Colonic mucosa (tissue), 4 donors: ENCODE measurements around the gene CORO2A. TPM values are rescaled to one million over a fixed set of nuclear protein-coding genes. Genes with fewer than 3 reads are reported as not detected.

Experiments
- DNase-seq: peaks from one replicate; pipeline ENCODE4 v3.0.0-alpha.2; 2020
- H3K27ac ChIP-seq: fragments of 200-600 bp; one replicate; pipeline ENCODE4 v1.8.0; 2021
- H3K27me3 ChIP-seq: fragments of 200-600 bp; one replicate; pipeline ENCODE4 v1.8.0; 2021
- H3K36me3 ChIP-seq: fragments of 200-600 bp; one replicate; pipeline ENCODE4 v1.8.0; 2021
- H3K4me1 ChIP-seq: fragments of 200-600 bp; one replicate; pipeline ENCODE4 v1.8.0; 2021; ENCODE audit warnings: mild to moderate bottlenecking
- H3K4me3 ChIP-seq: fragments of 200-600 bp; one replicate; pipeline ENCODE4 v1.8.0; 2021
- H3K9ac ChIP-seq, 2 donors: one replicate each; pipeline ENCODE4 v1.7.0; 2013; ENCODE audit warnings: control low read depth in 2 of 2, low read depth in 2 of 2, low read length in 2 of 2
- H3K9me3 ChIP-seq: fragments of 200-600 bp; one replicate; pipeline ENCODE4 v1.8.0; 2021
- intact Hi-C: fragments of 100-400 bp; cut with DNase I; formaldehyde crosslinking; loops from one replicate; pipeline ENCODE4 v1.14.1; 2022
- total RNA-seq, 2 donors: library from RNA; stranded (reverse); fragmentation: NEBNext Ultra II Directional in 1 of 2; extraction: Animal tissue kit (Norgen Biotek cat#: 25700) in 1 of 2; gene quantifications; one replicate each; pipeline ENCODE4 v1.2.1, GENCODE V29; 2021
- TF ChIP-seq, protein P1 (sequence below): fragments of 200-600 bp; IDR thresholded peaks from one replicate; pipeline ENCODE4 v1.8.0; 2022; ENCODE audit warnings: antibody characterized with exemption, mild to moderate bottlenecking
- donor health status: healthy.
- donor health status: DM: no; HTN: no; CAD: no.
- donor health status: DM: no; HTN: no; CAD: no.

The CORO2A gene
- total RNA-seq, 2 donors from 2014 or later: 53.8 to 68.1 TPM

DNA sequence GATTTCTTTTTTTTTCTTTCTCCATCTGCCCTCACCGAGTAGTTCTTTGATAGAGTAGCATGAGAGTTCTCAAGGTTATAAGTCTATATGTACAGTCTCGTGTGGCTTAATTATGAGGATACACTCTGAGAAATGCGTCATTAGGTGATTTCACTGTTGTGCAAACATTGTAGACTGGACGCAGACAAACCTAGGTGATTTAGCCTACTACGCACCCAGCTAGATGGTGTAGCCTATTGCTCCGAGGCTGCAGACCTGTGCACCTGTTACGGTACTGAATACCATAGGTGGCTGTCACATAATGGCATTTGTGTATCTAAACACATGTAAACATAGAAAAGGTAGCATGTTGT, 26.9 kb upstream of the CORO2A start:
- Histone ChIP-seq H3K4me3 (no peak overlapping the region), H3K27ac (no peak overlapping the region), H3K36me3 (peaks cover 4% of the 10 kb centered on the region), H3K9ac (no peak overlapping the region), H3K27me3 (no peaks in the 10 kb centered on the region), H3K4me1 (no peaks in the 10 kb centered on the region), H3K9me3 (no peaks in the 10 kb centered on the region)
- DNase-seq: no peak
- intact Hi-C loops: no loop called here
- TF ChIP-seq, protein P1, sequence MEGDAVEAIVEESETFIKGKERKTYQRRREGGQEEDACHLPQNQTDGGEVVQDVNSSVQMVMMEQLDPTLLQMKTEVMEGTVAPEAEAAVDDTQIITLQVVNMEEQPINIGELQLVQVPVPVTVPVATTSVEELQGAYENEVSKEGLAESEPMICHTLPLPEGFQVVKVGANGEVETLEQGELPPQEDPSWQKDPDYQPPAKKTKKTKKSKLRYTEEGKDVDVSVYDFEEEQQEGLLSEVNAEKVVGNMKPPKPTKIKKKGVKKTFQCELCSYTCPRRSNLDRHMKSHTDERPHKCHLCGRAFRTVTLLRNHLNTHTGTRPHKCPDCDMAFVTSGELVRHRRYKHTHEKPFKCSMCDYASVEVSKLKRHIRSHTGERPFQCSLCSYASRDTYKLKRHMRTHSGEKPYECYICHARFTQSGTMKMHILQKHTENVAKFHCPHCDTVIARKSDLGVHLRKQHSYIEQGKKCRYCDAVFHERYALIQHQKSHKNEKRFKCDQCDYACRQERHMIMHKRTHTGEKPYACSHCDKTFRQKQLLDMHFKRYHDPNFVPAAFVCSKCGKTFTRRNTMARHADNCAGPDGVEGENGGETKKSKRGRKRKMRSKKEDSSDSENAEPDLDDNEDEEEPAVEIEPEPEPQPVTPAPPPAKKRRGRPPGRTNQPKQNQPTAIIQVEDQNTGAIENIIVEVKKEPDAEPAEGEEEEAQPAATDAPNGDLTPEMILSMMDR: no peak

DNA sequence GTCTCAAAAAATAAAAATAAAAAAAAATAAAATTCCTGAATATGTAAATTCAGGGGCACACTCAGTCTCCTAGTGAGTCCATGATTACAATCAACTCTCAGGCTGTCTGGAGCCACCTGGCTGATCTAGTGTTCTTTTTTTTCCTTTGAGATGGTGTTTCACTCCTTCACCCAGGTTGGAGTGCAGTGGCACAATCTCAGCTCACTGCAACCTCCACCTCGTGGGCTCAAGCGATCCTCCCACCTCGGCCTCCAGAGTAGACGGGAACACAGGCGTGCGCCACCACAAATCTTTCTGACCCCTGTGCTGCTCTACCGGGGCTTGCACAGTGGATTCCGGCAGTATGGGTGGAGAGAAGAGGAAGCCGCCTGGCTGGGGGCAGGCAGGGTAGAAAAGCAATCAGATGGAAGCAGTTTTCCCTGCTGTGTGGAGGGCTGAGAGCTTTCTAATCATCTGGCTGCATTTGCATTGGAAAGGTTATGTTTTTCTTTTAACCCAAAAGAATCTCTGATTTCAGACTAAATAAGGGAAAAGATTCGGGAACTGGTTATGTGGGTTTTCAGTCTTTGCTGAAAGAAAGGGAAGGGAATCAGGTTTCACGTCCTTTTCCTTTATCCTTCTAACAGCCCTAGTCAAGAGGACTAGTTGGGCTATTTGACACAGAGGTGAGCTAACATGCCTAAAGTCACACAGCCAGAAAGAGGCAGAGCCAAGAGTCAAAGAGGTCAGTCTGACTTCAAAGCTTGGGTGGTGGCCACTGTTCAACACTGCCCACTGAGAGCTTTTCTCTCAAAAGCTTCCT, 26.3 kb upstream of the CORO2A start:
- H3K36me3 ChIP-seq: peaks cover 4% of the 10 kb centered on the region
- no peaks in the 10 kb centered on the region for H3K9me3 ChIP-seq
- DNase-seq: no peak
- TF ChIP-seq, protein P1: no peak
- H3K4me1 ChIP-seq: no peaks in the 10 kb centered on the region
- intact Hi-C loops: no loop called here
- H3K27me3 ChIP-seq: no peaks in the 10 kb centered on the region
- H3K9ac ChIP-seq: no peak overlapping the region
- no peak overlapping the region for H3K27ac ChIP-seq
- H3K4me3 ChIP-seq: no peak overlapping the region

DNA sequence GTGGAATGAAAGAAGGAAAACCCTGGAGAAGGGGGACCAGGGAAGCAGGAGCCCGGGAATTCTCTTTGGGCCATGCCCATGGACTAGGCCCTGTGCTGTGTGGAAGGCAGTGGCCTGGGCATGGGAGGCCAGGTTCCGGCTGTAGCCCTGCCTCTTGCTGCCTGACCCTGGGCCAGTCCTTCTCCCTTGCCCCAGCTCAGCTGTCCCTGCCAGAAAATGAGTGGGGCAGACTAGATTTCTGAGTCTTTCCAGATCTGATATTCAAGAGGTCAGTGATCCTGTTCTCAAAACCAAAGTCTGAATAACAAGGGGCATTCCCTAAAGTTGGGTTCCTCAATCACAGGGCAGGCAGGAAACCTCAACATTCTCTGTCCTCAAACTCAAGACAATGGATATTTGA, 24.8 kb upstream of the CORO2A start:
- Histone ChIP-seq H3K4me3 (no peak overlapping the region), H3K36me3 (peaks cover 7% of the 10 kb centered on the region), H3K27me3 (no peaks in the 10 kb centered on the region), H3K9ac (no peak overlapping the region), H3K4me1 (no peaks in the 10 kb centered on the region), H3K27ac (no peak overlapping the region), H3K9me3 (no peaks in the 10 kb centered on the region)
- no peak for DNase-seq
- intact Hi-C loops: no loop called here
- TF ChIP-seq, protein P1: no peak

DNA sequence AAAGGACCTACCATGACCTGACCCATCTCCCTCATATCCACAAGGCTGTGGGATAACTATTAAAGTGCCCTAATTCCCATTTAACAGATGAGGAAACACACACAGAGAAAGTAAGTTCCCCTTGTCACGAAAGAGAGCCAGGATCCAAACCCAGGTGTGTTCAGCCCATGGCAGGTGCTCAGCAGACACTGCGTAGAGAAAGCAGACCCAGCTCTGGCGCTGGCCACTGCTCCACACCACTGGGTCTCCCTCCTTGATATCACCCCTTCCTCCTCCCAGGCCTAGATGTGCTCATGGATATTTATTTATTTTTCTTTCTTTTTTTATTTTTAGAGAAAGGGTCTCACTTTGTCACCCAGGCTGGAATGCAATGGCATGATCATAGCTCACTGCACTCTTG, 24.0 kb upstream of the CORO2A start:
- no peaks in the 10 kb centered on the region for H3K27me3 ChIP-seq
- H3K9me3 ChIP-seq: no peaks in the 10 kb centered on the region
- no peak overlapping the region for H3K4me3 ChIP-seq
- intact Hi-C loops: no loop called here
- no peaks in the 10 kb centered on the region for H3K4me1 ChIP-seq
- TF ChIP-seq, protein P1: no peak
- no peak overlapping the region for H3K9ac ChIP-seq
- H3K36me3 ChIP-seq: peaks cover 7% of the 10 kb centered on the region
- H3K27ac ChIP-seq: no peak overlapping the region
- DNase-seq: no peak

DNA sequence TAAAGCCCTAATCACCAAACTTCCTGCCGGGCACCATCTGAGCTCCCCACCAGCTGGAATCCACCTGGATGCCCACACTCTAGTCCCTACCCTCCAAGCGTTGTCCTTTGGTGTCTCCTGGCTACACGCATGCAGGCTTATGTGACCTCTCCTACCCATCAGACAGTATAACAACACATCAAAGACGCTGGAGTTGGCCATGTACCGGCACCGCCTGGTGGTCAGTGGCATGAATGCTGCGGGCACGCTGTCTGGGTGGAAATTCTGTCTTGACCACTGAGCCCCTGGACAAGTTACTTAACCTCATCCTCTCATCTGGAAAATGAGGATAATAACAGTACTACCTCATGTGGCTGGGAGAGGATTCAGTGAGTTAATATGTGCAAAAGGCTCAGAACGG, 23.4 kb upstream of the CORO2A start:
- intact Hi-C loops: no loop called here
- H3K9me3 ChIP-seq: no peaks in the 10 kb centered on the region
- H3K27me3 ChIP-seq: no peaks in the 10 kb centered on the region
- H3K36me3 ChIP-seq: peaks cover 7% of the 10 kb centered on the region
- no peak overlapping the region for H3K27ac ChIP-seq
- TF ChIP-seq, protein P1: no peak
- H3K4me3 ChIP-seq: no peak overlapping the region
- DNase-seq: no peak
- H3K4me1 ChIP-seq: no peaks in the 10 kb centered on the region
- H3K9ac ChIP-seq: no peak overlapping the region
